GM19455 (cell line): ENCODE results near the gene STMN3.
"Not testable (repeated sequence)": the region's sequence is repeated elsewhere in the genome, so short reads cannot be mapped to it uniquely, and the experiment has no call there.

Source experiments
- ATAC-seq: cut with Tn5 transposase; IDR thresholded peaks from one replicate; pipeline ENCODE4 v1.9.1; 2021; ENCODE audit not compliant: unreplicated experiment

STMN3 gene

DNA sequence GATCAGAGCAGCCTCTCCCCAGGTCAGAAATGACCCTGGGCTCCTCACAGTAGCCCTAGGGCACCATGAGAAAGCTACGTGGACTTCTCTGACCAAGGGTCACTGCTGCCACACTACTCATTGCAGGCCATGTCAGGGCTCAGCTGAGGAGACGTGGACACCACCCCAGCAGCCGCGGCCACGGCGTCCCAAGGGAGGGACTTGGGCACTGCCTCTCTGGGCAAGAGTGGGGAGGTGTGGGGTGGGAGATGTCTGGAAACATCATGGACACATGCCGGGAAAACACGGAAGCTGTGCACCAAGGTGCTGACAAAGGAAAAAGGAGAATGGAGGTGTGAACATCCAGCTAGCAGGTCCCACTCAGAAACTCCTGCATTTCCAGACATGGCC, 35.4 kb downstream of the STMN3 start:
- no peak for ATAC-seq

DNA sequence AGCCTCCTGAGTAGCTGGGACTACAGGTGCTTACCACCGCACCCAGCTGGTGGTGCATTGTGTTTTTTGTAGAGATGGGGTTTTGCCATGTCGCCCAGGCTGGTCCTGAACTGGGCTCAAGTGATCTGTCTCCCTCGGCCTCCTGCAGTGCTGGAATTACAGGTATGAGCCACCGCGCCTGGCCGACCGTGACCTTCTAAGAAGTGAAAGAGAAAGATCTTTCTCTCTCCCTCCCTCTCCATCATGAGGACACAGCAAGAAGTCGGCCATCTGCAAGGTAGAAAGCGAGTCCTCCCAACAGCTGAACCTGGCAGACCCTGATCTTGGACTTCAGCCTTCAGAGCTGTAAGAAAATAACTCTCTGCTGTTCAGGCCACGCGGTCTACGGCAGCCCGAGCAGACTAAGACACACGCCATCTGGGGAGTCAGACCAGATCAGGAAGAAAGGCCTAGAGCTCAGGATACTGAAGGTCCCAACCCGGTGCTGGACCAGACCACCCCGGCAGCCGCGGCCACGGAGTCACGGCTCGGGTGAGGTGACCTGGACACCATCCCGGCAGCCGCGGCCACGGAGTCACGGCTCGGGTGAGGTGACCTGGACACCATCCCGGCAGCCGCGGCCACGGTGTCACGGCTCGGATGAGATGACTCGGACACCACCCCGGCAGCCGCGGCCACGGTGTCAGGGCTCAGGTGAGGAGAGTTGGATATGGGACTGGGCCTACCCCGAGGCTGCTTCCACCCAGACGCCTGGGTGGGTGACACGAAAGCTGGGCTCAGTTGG, 35.9 kb downstream of the STMN3 start:
- no peak for ATAC-seq

DNA sequence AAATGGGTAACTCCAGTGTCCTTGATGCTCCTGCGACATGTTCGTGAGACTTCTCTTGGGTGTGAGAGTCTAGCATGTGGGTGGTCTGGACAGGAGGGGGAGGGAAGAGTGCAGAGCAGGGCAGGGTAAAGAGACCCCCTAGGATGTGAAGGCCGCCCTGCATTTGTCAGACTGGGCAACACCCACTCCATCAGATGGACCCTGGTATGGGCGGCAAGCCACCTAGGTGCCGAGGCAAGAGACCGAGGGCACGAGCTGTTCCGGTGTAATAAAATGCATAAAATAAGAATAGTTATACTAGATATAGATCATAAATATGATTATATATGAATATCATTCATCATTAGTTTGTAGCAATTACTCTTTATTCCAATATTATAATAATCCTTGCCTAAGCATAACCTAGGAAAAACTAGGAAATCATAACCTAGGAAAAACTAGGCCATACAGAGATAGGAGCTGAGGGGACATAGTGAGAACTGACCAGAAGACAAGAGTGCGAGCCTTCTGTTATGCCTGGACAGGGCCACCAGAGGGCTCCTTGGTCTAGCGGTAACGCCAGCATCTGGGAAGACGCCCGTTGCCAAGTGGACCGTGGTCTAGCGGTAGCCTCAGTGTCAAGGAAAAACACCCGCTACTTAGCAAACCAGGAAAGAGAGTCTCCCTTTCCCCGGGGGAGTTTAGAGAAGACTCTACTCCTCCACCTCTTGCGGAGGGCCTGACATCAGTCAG, 39.2 kb downstream of the STMN3 start:
- not testable (repeated sequence) for ATAC-seq

DNA sequence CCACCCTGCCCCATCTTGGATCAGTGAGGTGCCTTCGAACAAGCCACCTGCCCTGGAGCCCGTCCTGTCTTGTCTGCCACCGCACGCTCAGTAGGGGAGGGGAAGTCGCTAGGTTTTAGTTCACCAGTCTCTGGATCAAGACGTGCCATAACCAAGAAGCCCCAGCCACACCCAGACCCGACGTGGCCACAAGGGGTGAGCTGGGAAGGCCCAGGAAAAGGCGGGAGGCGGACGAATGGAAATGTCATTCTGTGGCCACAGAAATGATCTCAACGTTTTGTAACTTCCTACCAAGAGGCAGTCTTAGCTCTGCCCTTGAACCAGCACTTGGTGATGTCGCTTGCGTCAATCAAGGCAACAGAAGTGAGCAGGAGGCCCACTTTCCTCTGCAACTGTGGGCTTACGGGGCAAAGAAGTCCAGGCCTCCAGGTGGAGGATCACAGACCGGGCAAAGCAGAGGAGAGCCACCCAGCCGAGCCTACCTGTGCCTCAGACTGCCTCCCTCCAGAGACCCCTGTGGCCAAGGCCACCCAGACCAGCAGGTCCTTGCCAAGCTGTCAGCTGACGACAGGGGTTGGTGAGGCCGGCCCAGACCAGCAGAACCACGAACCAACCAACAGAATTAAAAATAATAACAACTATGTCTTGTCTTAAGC, 40.8 kb downstream of the STMN3 start:
- no peak for ATAC-seq

DNA sequence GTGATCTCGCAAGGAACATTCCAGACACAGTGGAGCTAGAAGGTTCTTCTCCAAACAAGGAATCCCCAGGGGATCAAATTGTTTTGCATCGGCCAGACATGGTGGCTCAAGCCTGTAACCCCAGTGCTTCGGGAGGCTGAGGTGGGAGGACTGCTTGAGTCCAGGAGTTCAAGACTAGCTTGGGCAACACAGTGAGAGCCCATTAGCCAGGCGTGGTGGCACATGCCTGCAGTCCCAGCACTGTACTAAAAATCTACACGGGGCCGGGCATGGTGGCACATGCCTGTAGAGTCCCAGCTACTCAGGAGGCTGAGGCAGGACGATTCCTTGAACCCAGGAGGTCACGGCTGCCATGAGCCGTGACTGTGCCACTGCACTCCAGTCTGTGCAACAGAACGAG, 41.6 kb downstream of the STMN3 start:
- no peak for ATAC-seq

DNA sequence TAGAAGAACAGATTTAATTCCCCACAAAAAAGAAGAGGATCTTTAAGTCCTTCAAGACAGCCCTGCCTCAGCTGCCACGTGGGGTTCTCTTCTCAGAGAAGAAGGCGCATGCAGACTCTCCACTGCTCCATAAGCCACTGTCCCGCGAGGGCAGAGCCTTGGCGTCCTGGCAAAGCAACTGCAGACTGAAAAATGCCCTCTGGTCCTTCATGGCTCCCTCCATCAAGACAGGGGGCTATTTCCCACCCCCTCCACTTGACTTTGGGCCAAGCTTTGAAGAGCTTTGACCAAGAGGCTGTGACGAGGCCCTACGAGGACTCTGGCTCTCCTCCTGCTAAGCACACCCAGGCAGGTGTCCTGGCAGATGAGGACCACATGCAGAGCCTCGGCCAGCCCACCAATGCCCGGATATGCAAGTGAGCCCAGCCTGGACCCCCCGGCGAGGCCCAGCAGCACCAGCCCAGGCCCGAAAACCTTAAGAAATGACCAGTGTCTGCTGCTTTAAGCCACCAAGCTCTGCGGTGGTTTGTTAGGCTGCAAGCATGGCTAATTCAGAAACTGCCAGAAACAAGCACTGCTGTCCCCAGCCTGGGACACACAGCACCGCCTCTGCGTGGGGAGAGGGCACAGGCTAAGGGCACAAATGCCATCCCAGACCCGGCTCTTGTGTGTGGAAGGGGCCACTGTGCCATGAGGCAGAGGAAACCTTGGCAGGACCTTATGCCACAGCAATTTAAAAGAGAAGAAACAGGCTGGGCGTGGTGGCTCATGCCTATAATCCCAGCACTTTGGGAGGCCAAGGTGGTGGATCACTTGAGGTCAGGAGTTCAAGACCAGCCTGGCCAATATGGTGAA, 42.4 kb downstream of the STMN3 start:
- ATAC-seq: no peak

DNA sequence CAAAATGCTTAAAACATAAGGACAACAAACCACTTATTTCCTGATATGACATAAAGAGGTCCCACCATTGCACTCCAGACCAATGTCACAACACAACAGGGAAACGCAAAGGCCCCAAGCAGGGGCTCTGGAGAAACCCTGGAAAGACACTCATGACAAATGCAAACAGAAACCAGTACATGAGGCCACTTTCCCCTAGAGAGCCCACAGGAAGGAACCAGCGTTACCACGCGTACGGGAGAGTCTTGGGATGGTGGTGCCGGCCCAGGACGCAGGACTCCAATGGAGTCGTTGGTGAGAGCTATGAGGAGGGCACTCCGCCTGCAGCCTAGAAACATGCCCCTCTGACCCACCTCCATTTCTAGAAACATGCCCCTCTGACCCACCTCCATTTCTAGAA, 46.5 kb downstream of the STMN3 start:
- no peak for ATAC-seq

DNA sequence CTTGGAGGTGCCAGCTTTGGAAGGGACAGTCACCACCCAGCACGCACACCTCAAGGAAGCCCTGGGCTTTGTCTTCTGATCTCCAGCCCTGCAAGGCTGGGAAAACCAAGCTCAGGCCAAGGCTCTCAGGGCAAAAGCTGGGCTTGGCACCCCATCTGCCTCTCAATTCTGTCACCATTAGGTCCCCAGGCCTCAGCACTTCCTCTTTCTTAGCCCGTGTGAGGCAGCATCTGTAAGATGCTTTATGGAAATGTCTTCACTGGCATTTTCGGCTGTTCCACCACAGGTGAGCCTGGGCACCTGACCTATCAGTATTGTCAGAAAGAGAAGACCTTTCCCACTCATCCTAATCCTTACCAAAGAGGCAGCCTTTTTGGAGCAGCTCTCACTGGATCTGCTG, 50.9 kb downstream of the STMN3 start:
- no peak for ATAC-seq

DNA sequence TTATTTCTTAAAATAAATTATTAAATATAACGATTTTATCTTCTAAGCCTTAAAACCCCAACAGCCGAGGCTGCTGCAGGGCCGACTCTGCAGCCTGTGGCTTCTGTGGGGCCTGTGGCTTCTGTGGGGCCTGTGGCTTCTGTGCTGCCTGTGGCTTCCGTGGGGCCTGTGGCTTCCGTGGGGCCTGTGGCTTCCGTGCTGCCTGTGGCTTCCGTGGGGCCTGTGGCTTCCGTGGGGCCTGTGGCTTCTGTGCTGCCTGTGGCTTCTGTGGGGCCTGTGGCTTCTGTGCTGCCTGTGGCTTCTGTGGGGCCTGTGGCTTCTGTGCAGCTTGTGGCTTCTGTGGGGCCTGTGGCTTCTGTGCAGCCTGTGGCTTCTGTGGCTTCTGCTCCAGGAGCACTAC, 51.5 kb downstream of the STMN3 start:
- ATAC-seq: not testable (repeated sequence)

DNA sequence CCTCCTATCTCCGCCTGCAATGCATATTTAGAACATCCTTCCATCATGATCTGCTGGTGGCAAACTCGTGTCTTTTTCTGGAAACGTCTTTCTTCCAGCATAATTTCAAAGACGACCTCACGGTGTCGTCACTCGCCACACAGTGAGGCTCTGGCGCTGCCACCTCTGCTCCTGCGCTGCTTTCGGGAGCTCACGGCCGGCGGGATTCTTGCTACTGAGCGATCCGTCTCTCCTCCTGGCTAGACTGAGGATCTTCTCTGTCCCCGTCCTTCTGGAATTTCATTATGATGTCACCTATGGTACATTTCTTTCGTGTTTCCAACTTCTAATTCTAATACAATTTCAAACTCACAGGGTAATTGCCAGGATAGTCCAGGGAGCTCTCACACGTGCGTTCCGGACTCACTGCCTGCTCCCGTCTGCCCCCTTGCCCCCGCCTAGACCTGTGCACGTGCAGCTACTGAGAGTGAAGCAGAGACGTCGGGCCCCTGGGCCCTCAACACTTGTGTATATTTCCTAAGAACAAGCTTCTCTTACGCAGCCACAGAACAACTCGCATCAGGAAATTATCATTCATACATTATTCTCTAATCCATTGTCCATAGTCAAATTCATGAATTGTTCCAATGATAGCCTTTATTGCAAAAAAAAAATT, 53.7 kb downstream of the STMN3 start:
- no peak for ATAC-seq

DNA sequence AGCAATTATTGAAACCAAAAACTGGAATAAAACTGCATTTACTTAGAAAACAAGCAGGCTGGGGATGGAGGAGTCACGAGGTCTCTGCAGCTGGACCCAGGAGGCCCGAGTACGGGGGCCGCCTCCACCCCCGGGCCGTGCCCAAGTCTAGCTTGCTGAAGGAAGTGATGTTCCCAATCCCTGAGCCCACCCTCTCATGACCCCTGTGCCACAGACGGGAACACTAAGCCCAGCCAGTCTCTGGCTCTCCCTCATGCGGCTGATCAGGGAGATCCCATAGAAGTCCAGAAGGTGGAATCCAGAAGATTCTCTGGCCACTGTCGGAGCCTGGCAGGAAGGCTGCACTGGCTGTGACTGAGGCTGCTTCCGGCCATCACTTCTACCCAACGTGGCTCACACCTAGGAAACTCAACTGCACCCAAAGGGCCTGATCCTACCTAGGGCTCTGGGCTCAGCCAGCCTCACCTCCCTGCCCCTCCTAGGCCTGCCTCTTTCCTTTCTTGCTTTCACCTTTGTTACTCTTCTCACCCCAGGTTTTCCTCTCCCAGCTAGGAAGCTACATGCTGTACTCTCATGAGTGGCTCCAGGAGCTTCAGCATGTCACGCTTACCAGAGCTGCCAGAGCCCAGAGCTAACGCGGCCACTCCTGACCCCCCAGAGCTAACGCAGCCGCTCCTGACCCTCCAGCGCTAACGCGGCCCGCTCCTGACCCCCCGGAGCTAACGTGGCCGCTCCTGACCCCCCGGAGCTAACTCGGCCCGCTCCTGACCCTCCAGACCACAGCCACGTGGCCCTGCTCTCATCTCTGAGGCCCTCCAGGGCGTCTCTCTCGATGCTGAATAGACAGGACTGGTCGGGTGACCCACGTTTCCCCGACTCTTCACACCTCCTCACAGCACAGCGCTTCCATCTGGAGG, 54.5 kb downstream of the STMN3 start:
- ATAC-seq: no peak

DNA sequence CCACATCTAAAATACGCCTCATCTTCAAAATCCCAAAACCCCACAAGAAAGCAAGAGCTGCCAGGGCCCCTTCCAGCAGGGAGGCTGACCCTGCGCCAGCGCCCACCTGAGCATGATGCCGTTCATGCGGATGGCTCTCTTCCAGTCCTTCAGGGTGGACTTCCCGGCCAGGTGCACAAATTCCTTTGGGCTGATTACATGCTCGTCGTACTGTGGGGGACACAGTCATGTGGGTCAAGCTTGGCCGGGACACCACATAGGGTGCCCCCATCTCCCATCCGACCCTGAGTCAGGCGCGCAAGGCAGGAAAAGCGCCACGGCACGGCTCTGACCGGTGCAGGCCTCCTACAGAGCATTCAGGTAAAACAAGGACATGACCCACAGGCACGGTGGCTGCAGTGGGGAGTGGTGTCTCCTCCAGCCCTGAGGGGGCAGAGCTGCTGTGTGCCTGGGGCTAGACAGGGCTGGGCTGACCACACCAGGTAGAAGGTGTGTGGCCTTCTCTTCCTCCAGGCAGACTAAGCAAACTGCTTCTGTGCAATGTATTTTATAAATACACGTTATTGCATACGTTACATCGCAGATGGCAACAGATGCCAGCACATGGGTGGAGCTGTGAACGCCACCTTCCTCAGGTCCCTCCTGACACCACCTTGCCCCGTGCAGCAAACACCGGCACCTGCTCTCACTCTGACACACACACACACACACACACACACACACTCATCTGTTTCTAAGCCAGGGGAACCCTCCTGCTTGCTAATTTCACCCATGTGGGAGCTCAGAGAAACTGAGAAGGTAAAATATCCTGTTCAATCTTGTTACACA, 55.4 kb downstream of the STMN3 start:
- ATAC-seq: no peak

DNA sequence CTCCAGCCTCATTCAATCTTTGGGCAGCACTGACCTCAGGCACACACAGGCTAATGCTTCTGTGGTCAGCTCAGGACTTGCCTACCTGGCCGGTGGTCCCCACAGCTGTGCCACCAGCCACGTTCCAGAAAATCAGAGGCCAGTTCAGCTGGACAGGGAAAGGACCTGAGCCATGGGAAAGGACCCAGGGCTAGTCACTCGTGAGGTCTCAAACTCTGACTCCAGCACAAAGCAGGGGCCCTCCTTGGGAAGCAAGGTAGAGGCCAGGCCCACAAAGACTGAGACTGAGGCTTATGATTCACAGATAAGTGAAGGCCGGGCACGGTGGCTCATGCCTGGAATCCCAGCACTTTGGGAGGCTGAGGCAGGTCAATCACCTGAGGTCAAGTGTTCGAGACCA, 56.8 kb downstream of the STMN3 start:
- no peak for ATAC-seq

DNA sequence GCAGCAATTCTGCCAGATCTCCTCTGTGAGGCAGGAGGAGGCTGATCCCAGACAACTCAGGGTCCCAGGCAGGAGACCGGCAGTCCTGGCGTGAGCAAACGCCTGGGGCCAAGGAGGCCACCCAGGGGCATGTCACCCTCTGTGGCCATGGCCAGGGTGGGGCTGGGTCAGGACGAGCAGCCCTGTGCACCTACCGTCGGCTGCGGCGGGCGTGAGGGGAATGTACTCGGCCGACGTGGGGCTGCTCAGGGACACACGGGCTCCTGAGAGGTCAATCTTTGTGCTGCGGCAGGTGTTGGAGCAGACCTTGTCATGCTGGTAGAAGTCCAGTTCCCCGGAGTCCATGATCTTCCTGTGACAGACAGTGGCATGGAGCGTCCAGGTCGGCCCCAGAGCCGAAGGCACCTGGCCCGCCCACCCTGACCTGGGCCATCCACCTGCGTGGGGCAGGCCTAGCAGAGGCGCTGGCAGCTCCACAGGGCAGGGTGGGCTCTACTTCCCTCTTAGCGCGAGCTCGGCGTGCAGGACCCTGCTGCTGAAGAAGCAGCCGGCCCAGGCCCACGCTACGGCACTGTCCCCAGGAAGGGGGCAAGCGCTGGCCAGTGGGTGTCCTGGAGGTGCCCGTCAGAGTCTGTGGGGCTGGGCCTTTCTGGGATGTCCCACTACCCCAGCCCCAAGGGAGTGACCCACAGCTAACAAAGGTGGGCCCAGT, 57.7 kb downstream of the STMN3 start:
- ATAC-seq: no peak

DNA sequence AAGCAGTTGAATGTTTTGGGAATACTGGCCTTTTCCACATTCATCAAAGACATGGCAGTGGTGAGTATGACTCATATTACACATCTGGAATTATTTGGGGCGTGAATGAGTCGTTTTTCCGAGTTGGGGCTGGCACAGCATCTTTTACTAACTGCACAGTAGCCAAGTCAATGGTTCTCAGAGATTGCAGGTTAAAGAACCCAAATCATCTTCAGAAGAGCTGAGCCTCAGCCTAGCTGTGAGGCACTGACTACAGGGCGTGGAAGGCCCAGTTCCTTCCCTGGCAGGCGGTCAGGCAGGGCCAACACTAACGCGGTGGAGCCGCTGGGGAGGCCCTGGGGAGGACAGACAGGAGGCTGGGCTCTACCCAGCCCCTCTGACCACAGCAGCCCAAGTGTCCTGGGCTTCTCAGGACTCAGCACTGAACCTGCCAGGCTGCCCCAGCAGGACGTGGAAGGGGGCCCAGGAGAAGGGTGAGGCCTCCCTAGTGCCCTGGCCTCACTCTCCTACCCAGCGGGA, 59.1 kb downstream of the STMN3 start:
- ATAC-seq: no peak

DNA sequence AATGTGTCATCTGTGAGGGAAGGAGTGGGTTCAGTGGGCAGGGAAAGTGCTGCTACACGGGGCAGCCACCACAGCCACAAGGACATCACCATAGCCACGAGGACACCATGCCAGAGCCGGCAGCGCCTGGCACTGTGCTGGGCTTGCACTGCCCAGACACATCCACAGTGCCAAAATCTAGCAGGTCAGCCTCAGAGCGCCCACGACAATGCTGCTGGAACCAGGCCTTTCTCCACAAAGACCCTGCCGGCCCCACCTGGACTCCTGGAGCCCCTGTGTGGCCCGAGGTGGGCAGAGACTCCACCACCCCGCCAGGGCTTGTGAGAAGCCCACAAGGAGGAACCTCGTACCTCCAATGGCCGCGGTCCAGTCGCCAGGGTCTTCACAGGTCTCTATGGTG, 60.6 kb downstream of the STMN3 start:
- ATAC-seq: no peak

DNA sequence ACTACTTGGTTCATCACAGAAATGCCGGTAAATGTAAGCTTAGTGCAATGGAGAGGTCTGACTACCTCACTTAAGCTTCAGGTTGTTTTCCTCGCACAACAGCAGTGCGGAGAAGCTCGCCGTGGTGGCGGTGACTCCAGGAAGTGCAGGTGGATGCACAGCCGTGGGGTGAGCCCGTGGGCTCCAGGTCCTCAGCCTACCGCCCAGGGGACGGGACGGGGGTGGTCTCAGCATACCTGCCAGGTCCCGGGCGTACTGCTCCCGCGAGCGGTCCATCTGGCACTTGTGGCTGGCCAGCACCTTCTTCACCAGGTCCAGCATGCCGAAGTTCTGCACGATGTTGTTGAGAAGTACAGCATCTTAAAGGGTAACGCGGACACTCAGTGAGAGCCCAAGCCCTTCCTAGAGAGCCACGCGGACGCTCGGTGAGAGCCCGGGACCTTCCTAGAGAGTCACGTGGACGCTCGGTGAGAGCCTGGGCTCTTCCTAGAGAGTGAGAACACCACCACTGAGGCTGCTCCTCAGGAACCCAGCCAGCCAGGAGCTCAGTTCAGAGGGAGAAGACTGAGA, 61.4 kb downstream of the STMN3 start:
- no peak for ATAC-seq

DNA sequence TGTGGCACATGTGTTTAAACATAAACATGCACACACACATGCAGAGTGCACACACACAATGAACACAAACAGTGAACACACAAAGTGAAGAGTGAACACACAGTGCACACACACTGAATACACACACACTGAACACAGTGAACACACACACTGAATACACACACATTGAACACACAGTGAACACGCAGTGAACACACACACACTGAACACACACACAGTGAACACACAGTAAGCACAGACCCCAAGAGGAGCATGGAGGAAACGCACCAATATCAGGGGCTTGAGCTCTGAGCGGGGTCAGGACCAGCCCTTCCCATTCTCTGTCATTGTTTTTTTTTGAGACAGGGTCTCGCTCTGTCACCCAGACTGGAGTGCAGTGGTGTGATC, 62.1 kb downstream of the STMN3 start:
- no peak for ATAC-seq
